HG02588 (cell line): ENCODE results near the gene TINAG.
"Not testable (repeated sequence)": the region's sequence is repeated elsewhere in the genome, so short reads cannot be mapped to it uniquely, and the experiment has no call there.

Experiments
- ATAC-seq: cut with Tn5 transposase; IDR thresholded peaks from one replicate; pipeline ENCODE4 v1.9.1; 2021; ENCODE audit warnings: mild to moderate bottlenecking, moderate library complexity; ENCODE audit not compliant: unreplicated experiment

TINAG gene

GRCh38 chr6:54307439-54307910 lies 766 bp upstream of the TINAG start:
- ATAC-seq = peak; percentile 64

GRCh38 chr6:54308986-54309315 lies 710 bp downstream of the TINAG start:
- no peak for ATAC-seq

GRCh38 chr6:54310377-54311152 lies 2.3 kb downstream of the TINAG start:
- no peak for ATAC-seq

- ATAC-seq = no peak
Observed at GRCh38 chr6:54315656-54316055, 7.4 kb downstream of the TINAG start.

- ATAC-seq = no peak
Observed at GRCh38 chr6:54320871-54321270, 12.6 kb downstream of the TINAG start.

- no peak for ATAC-seq
Observed at GRCh38 chr6:54327631-54328030, 19.4 kb downstream of the TINAG start.

GRCh38 chr6:54331571-54331970 lies 23.3 kb downstream of the TINAG start:
- not testable (repeated sequence) for ATAC-seq

- no peak for ATAC-seq
Observed at GRCh38 chr6:54335871-54336270, 27.6 kb downstream of the TINAG start.

- ATAC-seq = no peak
Observed at GRCh38 chr6:54353975-54354374, 45.7 kb downstream of the TINAG start.

GRCh38 chr6:54354608-54355007 lies 46.4 kb downstream of the TINAG start:
- no peak for ATAC-seq

GRCh38 chr6:54357141-54357540 lies 48.9 kb downstream of the TINAG start:
- ATAC-seq = no peak

GRCh38 chr6:54361188-54361587 lies 52.9 kb downstream of the TINAG start:
- ATAC-seq = no peak

- no peak for ATAC-seq
Observed at GRCh38 chr6:54361734-54362133, 53.5 kb downstream of the TINAG start.

- no peak for ATAC-seq
Observed at GRCh38 chr6:54366667-54367327, 58.6 kb downstream of the TINAG start.

- no peak for ATAC-seq
Observed at GRCh38 chr6:54377776-54378175, 69.5 kb downstream of the TINAG start.

GRCh38 chr6:54386295-54386694 lies 78.1 kb downstream of the TINAG start:
- ATAC-seq = no peak

- ATAC-seq = no peak
Observed at GRCh38 chr6:54390362-54390761, 82.1 kb downstream of the TINAG start.

- no peak for ATAC-seq
Observed at GRCh38 chr6:54391577-54391976, 83.3 kb downstream of the TINAG start.

GRCh38 chr6:54403096-54403495 lies 94.9 kb downstream of the TINAG start:
- ATAC-seq = peak; percentile 57

GRCh38 chr6:54404791-54405190 lies 96.5 kb downstream of the TINAG start:
- ATAC-seq = no peak

GRCh38 chr6:54411767-54412166 lies 103.5 kb downstream of the TINAG start:
- no peak for ATAC-seq

GRCh38 chr6:54415517-54415916 lies 107.3 kb downstream of the TINAG start:
- no peak for ATAC-seq
